ENCODE data around the gene PKD1.
"Not testable (repeated sequence)": the region's sequence is repeated elsewhere in the genome, so short reads cannot be mapped to it uniquely, and the experiment has no call there.

PKD1 gene

DNA sequence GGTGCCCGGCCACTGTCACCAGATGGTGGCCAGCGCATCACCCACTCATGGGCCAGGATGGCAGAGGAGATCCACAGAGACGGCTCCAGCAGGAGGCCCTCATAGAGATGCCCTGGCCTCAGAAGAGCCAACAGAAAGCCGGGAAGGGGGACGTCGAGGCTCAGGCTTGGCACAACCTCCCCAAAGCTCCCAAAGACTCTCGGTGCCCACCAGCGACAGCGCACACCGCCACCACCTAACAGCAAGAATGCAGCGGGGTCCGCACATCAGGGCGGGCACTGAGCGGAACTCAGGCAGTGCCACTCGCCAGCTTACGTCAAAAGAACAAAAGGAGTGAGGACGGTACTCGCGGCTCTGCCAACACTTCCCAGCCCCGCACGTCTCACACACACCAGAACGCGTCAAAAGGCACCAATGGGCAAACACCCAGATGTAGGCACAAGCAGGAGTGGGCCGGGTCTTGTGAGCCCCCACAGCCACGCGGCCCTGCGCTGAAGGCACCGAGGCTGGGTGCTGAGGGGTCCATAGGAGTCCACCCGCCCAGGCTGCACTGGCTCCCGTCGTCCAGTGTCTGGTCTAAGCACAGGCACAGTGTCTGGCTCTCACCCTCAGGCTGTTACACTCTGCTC lies 8.7 kb downstream of the PKD1 start:
- not testable (repeated sequence) for H3K27ac Mint-ChIP-seq; H3K36me3 Mint-ChIP-seq (ENCODE audit: low read depth); H3K4me1 Mint-ChIP-seq (ENCODE audit: low read depth); H3K4me3 Mint-ChIP-seq; H3K9me3 Mint-ChIP-seq; H3K27me3 Mint-ChIP-seq (ENCODE audit: low read depth); DNase-seq (ENCODE audit: low spot score)

DNA sequence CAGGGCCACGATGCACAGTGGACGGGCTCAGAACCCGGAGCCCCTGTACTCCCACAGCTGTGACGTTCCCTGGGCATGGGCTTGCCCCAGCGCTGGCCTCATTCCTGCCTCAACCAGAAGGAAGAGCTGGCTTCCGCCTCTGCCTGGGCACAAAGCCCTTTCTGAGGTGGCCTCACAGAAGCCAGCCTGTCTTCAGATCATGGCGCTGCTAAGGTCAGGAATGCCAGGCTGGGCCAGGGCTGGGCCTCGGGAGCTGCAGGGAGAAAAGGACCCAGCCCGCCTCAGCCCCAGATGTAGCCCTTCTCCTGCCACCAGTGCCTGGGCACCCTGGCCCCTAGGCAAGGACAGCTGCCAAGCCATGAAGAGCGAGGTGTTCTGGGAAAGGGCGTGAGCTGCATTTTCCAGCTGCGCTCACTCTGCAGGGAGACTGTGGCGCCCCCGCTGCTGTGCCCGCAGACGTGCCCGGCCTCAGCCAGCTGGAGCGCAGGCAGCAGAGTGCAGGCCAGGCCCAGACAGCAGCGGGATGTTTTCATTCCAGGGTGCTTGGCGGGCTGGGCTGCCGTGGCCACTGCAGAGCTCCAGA lies 9.4 kb downstream of the PKD1 start:
- H3K9me3 Mint-ChIP-seq; H3K4me3 Mint-ChIP-seq; H3K36me3 Mint-ChIP-seq (ENCODE audit: low read depth); H3K27me3 Mint-ChIP-seq (ENCODE audit: low read depth); H3K27ac Mint-ChIP-seq; DNase-seq (ENCODE audit: low spot score); H3K4me1 Mint-ChIP-seq (ENCODE audit: low read depth): not testable (repeated sequence)

DNA sequence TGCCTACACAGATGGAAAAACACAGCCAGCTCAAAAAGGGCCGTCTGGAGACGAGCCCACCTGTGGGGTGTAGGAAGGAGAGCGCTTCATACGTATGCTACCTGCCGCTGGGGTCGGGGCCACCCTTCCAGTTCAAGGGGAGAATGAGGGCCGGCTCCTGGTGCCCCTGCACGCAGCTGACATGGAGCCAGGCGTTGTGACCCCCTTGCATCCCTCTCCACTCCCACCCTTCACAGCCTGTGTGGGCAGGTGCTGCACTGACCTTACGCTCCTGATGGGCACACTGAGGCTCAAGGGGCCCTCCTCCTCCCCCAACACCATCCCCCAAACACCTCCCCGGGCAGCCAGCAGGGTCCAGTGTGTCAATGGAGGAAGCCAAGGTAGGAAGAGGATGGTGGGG lies 10.1 kb downstream of the PKD1 start:
- not testable (repeated sequence) for H3K9me3 Mint-ChIP-seq; H3K27me3 Mint-ChIP-seq (ENCODE audit: low read depth); H3K36me3 Mint-ChIP-seq (ENCODE audit: low read depth); H3K4me1 Mint-ChIP-seq (ENCODE audit: low read depth); H3K27ac Mint-ChIP-seq; DNase-seq (ENCODE audit: low spot score); H3K4me3 Mint-ChIP-seq

DNA sequence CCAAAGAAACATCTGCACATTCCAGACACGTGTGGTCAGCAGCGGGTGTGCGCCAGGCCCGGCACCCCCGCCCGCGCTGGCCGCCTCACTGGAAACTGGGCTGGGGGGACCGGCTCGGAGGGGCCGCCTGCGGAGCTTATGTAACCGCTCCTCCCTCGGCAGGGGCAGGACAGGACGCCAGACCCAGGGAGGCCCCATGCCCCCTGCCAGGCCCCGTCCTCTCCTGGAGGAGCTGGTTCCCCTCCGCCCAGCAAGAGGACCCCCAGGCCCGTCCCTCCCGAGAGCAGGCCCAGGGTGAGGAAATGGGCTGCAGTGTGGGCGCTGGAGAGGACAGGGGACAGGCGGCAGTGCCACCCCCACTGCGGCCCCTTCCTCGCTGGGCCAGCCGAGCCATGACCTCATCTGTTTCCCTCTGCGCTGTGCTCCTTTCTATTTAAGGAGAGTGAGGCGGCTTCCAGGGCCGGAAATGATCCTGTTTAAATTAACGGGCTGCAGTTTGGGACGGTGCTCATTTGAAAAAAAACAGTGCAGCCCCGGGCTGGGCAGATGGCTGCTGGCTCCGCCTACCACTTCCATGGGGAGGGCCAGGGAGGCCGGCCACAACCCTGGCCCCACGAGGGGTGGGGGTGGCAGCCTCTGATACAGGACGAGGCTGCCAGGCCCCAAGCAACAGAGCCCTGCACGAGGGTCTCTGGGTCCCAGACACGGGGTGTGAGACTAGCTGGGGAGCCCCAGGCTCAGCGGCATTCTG lies 10.8 kb downstream of the PKD1 start:
- not testable (repeated sequence) for H3K27ac Mint-ChIP-seq; H3K36me3 Mint-ChIP-seq (ENCODE audit: low read depth); H3K9me3 Mint-ChIP-seq; H3K4me3 Mint-ChIP-seq; DNase-seq (ENCODE audit: low spot score); H3K27me3 Mint-ChIP-seq (ENCODE audit: low read depth); H3K4me1 Mint-ChIP-seq (ENCODE audit: low read depth)

DNA sequence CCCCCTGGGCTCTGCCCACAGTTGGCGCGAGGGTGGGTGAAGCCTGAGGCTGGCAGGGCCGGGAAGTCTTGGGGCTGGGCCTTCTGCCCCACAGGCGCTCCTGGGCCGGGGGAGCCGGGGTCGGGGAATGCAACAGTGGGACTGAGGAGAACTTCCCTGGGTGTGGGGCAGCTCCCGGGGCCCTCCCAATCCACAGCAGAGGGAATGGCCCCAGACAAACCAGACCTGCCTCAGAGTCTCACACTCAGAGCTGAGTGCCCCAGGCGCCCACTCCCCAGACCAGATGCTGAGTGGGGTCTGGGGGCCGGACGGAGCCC lies 11.4 kb downstream of the PKD1 start:
- H3K36me3 Mint-ChIP-seq (ENCODE audit: low read depth); H3K4me3 Mint-ChIP-seq; H3K27me3 Mint-ChIP-seq (ENCODE audit: low read depth); H3K9me3 Mint-ChIP-seq; DNase-seq (ENCODE audit: low spot score); H3K27ac Mint-ChIP-seq; H3K4me1 Mint-ChIP-seq (ENCODE audit: low read depth): not testable (repeated sequence)

DNA sequence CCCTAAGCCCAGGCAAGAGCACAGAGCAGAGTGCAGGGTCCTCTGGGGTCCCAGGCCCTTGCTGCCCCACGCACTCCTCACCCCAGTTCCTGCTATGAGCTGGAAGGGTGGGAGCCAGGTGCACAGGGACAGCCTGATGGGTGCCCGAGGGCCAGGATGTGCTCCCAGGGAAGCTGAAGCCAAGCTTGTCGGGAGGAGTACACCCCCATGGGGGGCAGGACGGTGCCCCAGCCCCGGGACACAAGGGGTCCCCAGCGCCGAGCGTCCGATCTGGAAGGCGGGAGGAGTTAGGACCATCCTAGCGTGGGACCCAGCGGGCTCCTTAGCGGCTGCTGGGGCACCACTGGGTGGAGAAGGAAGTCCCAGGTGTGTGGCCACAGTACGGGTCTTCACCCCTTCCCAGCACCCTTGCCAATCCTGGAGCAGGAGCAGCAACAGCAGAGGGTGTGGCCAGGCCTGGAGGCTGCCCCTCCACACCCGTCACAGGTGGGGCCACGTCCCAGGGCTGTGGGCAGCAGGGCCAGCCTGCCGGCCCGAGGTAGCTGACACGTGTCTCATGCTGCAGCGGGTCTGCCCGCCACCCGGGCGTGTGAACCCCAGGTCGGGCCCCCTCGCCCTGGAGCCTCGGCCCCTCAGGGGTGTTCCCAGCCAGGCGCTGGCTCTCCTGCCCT lies 11.9 kb downstream of the PKD1 start:
- not testable (repeated sequence) for H3K4me3 Mint-ChIP-seq; H3K4me1 Mint-ChIP-seq (ENCODE audit: low read depth); H3K27me3 Mint-ChIP-seq (ENCODE audit: low read depth); H3K36me3 Mint-ChIP-seq (ENCODE audit: low read depth); H3K27ac Mint-ChIP-seq; H3K9me3 Mint-ChIP-seq; DNase-seq (ENCODE audit: low spot score)

DNA sequence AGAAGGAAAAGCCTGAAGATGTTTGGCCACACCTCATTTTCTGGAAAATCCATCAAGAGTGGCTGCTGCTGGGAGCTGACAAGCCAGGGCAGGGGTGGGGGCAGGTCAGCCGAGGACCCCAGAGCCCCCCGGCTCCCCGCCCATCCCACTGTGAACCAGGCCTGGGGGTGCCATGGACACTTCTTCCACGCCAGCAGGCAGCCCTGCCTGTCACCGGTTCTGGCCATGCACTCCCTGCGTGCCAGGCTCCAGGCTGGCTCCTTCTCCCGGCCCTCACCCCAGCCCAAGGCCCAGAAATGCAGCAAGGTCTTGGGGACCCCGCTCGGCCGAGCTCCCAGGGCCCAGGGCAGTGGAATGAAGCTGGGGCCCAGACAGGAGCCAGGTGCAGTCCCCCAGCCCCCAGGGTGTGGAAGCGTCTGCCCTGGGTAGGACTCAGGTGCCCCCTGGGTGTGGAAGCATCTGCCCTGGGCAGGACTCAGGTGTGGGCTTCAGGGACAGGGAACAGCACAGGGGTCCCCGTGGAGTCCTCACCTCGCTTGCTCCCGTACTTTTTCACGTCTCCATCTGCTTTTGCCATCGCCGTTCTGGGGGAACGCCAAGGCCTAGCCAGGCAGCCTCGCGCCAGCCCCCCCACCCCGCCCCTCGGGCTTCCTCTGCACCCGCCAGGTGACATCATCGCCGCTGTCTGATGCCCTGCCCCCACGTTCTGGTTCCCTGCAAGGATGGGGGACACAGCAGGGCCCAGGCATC lies 12.6 kb downstream of the PKD1 start:
- H3K27ac Mint-ChIP-seq; H3K9me3 Mint-ChIP-seq; H3K36me3 Mint-ChIP-seq (ENCODE audit: low read depth); DNase-seq (ENCODE audit: low spot score); H3K4me1 Mint-ChIP-seq (ENCODE audit: low read depth); H3K4me3 Mint-ChIP-seq; H3K27me3 Mint-ChIP-seq (ENCODE audit: low read depth): not testable (repeated sequence)

DNA sequence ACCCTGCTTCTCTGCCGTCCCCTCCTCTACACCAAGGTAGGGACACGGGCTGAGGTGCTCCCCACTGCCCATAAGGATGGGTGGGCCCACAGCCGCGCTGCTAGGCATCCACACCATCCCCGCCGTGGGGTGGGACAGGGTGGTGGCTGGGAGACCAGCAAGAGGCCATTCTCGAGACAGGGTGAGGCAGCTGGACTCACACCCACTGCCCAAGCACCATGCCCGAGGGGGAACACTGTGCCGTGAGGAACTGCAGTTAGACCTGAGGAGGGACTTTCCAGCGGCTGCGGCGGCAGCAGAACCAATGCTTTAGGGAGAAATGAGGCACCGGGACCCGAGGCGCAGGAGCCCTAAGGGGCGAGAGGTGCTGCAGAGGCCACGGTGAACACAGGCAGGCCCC lies 13.3 kb downstream of the PKD1 start:
- Mint-ChIP-seq H3K4me1 (ENCODE audit: low read depth) (no peaks in the 10 kb centered on the region), H3K4me3 (no peak overlapping the region), H3K9me3 (no peaks in the 10 kb centered on the region), H3K36me3 (ENCODE audit: low read depth) (no peaks in the 10 kb centered on the region), H3K27me3 (ENCODE audit: low read depth) (no peaks in the 10 kb centered on the region), H3K27ac (no peak overlapping the region)
- no peak for DNase-seq (ENCODE audit: low spot score)

DNA sequence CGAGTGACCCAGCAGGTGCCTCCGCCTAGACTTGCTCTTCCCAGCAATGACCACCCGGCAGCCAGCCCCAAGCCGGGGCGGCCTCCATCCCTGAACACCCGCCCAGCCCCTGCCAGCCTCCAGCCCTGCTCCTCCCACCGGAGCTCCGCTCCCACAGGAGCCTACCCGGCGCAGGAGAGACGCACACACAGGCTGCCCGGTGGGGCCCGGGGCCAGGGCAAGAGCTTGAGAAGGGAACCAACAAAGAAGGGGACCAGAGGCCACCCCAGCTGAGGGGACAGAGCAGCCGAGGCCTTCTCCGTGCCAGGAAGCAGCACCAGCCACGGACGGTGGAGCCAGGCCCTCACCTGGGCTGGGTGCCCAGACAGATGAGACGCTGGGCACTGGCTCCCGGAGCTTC lies 13.8 kb downstream of the PKD1 start:
- DNase-seq (ENCODE audit: low spot score): no peak
- Mint-ChIP-seq H3K36me3 (ENCODE audit: low read depth) (no peaks in the 10 kb centered on the region), H3K27ac (no peak overlapping the region), H3K27me3 (ENCODE audit: low read depth) (no peaks in the 10 kb centered on the region), H3K9me3 (no peaks in the 10 kb centered on the region), H3K4me3 (no peak overlapping the region), H3K4me1 (ENCODE audit: low read depth) (no peaks in the 10 kb centered on the region)

DNA sequence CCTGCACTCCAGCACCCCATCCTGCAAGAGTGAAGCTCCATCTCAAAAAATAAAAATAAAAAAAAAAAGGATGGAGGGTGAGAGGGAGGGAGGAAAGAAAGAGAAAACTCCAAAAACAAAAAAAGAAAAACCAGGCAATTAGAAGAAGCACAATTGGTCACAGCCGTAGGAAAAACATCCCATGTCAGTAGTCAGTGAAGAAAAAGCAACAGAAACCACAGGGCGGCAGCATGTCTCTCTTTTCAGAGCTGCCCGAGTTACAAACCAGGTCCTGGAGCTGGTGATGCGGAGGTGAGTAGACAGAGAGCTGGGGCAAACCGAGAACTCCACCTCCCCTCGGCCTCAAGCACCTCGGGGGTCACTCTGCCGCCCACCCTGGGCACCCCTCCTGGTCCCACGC lies 14.4 kb downstream of the PKD1 start:
- H3K4me3 Mint-ChIP-seq; H3K9me3 Mint-ChIP-seq; H3K27ac Mint-ChIP-seq; H3K36me3 Mint-ChIP-seq (ENCODE audit: low read depth); H3K4me1 Mint-ChIP-seq (ENCODE audit: low read depth); H3K27me3 Mint-ChIP-seq (ENCODE audit: low read depth); DNase-seq (ENCODE audit: low spot score): not testable (repeated sequence)

DNA sequence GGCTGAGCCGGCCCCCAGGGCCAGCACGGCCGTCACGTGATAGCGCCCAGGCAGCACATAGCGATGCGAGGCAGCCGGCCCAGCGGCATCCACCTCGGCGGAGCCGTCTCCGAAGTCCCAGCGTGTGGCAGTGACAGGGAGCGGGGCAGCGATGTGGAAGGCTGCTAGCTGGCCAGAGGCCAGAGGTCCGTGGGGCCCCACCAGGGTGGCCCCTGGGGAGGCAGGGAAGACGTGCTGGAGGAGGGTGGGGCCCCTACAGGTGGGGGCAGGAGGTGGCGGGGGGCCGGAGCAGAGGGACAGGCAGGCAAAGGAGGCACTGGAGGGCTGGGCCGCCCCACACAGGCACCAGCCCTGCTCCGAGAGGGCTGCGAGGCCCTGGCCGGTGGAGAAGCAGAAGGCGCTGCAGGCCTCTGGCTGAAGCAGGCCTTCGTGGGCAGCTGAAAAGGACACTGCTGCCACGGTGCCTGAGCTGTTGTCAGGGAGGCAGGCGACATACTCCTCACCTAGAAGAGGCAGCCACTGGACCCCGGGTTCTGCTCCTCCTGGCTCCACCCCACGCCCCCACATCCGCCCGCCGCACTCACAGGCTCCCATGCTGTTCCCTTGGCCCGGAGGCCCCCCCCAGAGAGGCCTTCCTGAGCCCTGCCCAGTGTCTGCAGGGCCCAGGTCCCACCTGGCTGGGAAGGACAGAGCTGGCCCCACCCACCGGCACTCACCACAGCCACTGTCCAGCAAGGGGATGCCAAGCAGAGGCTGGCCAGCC lies 17.6 kb downstream of the PKD1 start:
- H3K4me1 Mint-ChIP-seq (ENCODE audit: low read depth); H3K4me3 Mint-ChIP-seq; H3K36me3 Mint-ChIP-seq (ENCODE audit: low read depth); H3K27me3 Mint-ChIP-seq (ENCODE audit: low read depth); H3K9me3 Mint-ChIP-seq; H3K27ac Mint-ChIP-seq; DNase-seq (ENCODE audit: low spot score): not testable (repeated sequence)

DNA sequence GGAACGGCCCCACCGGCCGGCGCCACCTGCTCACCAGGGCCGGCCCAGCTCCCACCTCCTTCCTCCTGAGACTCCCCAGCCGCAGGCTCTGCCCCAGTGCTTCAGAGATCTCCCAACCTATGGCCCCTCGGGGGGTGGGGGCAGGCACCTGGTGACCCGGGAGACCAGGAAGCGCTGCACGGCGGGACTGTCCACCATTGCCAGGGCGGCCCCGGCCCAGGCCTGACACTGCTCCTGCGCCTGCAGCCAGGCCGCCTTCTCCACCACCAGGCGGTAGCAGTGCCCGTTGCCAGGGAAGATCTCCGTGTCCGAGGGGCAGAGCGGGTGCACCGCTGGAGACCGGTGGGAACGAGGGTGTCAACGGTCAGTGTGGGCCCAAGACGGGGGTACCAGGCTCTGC lies 18.4 kb downstream of the PKD1 start:
- not testable (repeated sequence) for H3K36me3 Mint-ChIP-seq (ENCODE audit: low read depth); DNase-seq (ENCODE audit: low spot score); H3K27ac Mint-ChIP-seq; H3K27me3 Mint-ChIP-seq (ENCODE audit: low read depth); H3K4me3 Mint-ChIP-seq; H3K4me1 Mint-ChIP-seq (ENCODE audit: low read depth); H3K9me3 Mint-ChIP-seq

DNA sequence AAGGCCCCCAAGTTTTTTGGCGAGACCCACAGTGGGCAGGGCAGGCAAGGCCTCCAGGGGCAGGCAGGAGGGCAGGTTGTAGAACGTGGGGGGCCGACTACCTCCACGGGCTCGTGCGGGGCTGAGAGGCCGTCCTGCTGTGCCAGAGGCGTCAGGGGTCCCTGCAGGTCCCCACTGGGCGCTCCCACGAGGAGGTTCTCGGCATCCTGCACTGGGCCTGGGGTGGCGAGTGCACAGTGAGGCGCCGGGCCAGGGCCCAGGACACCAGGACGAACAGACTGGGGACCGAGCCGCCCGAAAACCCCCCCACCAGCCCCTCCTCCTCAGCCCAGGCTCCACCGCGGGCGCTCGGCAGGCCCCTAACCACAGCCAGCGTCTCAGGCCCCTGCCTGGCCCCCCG lies 19.3 kb downstream of the PKD1 start:
- not testable (repeated sequence) for H3K4me3 Mint-ChIP-seq; H3K36me3 Mint-ChIP-seq (ENCODE audit: low read depth); H3K27me3 Mint-ChIP-seq (ENCODE audit: low read depth); H3K27ac Mint-ChIP-seq; H3K9me3 Mint-ChIP-seq; H3K4me1 Mint-ChIP-seq (ENCODE audit: low read depth); DNase-seq (ENCODE audit: low spot score)

Data from T-helper 2 cell treated with Interferon-gamma antibody and Interleukin-4, amounts not matched to agents 5 μg/mL and 100 μg/mL, for 36 hours (primary cell).